Chondrocyte (in vitro differentiated cells): ENCODE results near the gene GPR161. TPM values are rescaled to one million over a fixed set of nuclear protein-coding genes. Genes with fewer than 3 reads are reported as not detected.
"Not testable (repeated sequence)": the region's sequence is repeated elsewhere in the genome, so short reads cannot be mapped to it uniquely, and the experiment has no call there.

Experiments
- DNase-seq: peaks from one replicate; pipeline ENCODE4 v3.0.0; 2021; ENCODE audit warnings: mixed read lengths, low spot score
- H3K27ac Mint-ChIP-seq: one replicate; pipeline ENCODE4 v1.8.0; 2021; ENCODE audit warnings: mild to moderate bottlenecking, moderate library complexity, mixed read lengths; ENCODE audit not compliant: unreplicated experiment
- H3K27me3 Mint-ChIP-seq: 2 replicates; pipeline ENCODE4 v1.8.0; 2021; ENCODE audit warnings: low read depth, mixed read lengths
- H3K36me3 Mint-ChIP-seq: 2 replicates; pipeline ENCODE4 v1.8.0; 2021; ENCODE audit warnings: low read depth, mixed read lengths
- H3K4me1 Mint-ChIP-seq: 2 replicates; pipeline ENCODE4 v1.8.0; 2021; ENCODE audit warnings: low read depth, mild to moderate bottlenecking, mixed read lengths
- H3K4me3 Mint-ChIP-seq: one replicate; pipeline ENCODE4 v1.8.0; 2021; ENCODE audit warnings: mild to moderate bottlenecking, moderate library complexity, mixed read lengths; ENCODE audit not compliant: unreplicated experiment
- H3K9me3 Mint-ChIP-seq: 2 replicates; pipeline ENCODE4 v1.8.0; 2021; ENCODE audit warnings: low read depth, mixed read lengths
- CTCF ChIP-seq: fragments of 200-600 bp; sonication (generic); IDR thresholded peaks from 2 replicates; pipeline ENCODE4 v1.5.0; 2021; ENCODE audit warnings: antibody characterized with exemption, mild to moderate bottlenecking, moderate library complexity
- total RNA-seq: library from RNA; stranded (reverse); gene quantifications from 3 replicates; pipeline ENCODE4 v1.2.1, GENCODE V29; 2021

The GPR161 gene
- total RNA-seq, 1 donor from 2014 or later = 33.5 TPM

- DNase-seq = no peak
- Mint-ChIP-seq H3K4me1 (no peaks in the 10 kb centered on the region), H3K4me3 (no peak overlapping the region), H3K9me3 (no peaks in the 10 kb centered on the region), H3K27ac (no peak overlapping the region), H3K27me3 (no peaks in the 10 kb centered on the region), H3K36me3 (peaks cover 18% of the 10 kb centered on the region)
- TF ChIP-seq CTCF = no peak
Observed at GRCh38 chr1:168065506-168065905, 71.2 kb downstream of the GPR161 start.

- H3K27me3 Mint-ChIP-seq = no peaks in the 10 kb centered on the region
- no peaks in the 10 kb centered on the region for H3K4me1 Mint-ChIP-seq
- no peak overlapping the region for H3K4me3 Mint-ChIP-seq
- TF ChIP-seq CTCF = no peak
- peaks cover 16% of the 10 kb centered on the region for H3K36me3 Mint-ChIP-seq
- H3K9me3 Mint-ChIP-seq = no peaks in the 10 kb centered on the region
- no peak overlapping the region for H3K27ac Mint-ChIP-seq
- no peak for DNase-seq
Observed at GRCh38 chr1:168064216-168064615, 72.5 kb downstream of the GPR161 start.

GRCh38 chr1:168057921-168058320 lies 78.8 kb downstream of the GPR161 start:
- H3K36me3 Mint-ChIP-seq = peaks cover 4% of the 10 kb centered on the region
- no peak for DNase-seq
- H3K27ac Mint-ChIP-seq = no peak overlapping the region
- no peak for TF ChIP-seq CTCF
- H3K9me3 Mint-ChIP-seq = peaks cover 2% of the 10 kb centered on the region
- H3K4me3 Mint-ChIP-seq = no peak overlapping the region
- no peaks in the 10 kb centered on the region for H3K4me1 Mint-ChIP-seq
- H3K27me3 Mint-ChIP-seq = no peaks in the 10 kb centered on the region

GRCh38 chr1:168057355-168057754 lies 79.4 kb downstream of the GPR161 start:
- no peaks in the 10 kb centered on the region for H3K27me3 Mint-ChIP-seq
- no peak for DNase-seq
- H3K9me3 Mint-ChIP-seq = peaks cover 2% of the 10 kb centered on the region
- TF ChIP-seq CTCF = no peak
- no peaks in the 10 kb centered on the region for H3K4me1 Mint-ChIP-seq
- H3K27ac Mint-ChIP-seq = no peak overlapping the region
- no peak overlapping the region for H3K4me3 Mint-ChIP-seq
- H3K36me3 Mint-ChIP-seq = peaks cover 4% of the 10 kb centered on the region

- not testable (repeated sequence) for H3K9me3 Mint-ChIP-seq, DNase-seq, H3K27ac Mint-ChIP-seq, H3K36me3 Mint-ChIP-seq, H3K27me3 Mint-ChIP-seq, H3K4me3 Mint-ChIP-seq, H3K4me1 Mint-ChIP-seq
Observed at GRCh38 chr1:168056152-168056551, 80.6 kb downstream of the GPR161 start.

- TF ChIP-seq CTCF = no peak
- DNase-seq = no peak
- Mint-ChIP-seq H3K4me3 (no peak overlapping the region), H3K4me1 (peaks cover 7% of the 10 kb centered on the region), H3K27ac (no peak overlapping the region), H3K9me3 (peaks cover 2% of the 10 kb centered on the region), H3K27me3 (no peaks in the 10 kb centered on the region), H3K36me3 (peaks cover 4% of the 10 kb centered on the region)
Observed at GRCh38 chr1:168054117-168054516, 82.6 kb downstream of the GPR161 start.
